Measurements from ENCODE around the gene IL24. TPM values are rescaled to one million over a fixed set of nuclear protein-coding genes. Genes with fewer than 3 reads are reported as not detected.
A peak's percentile ranks its signal among the peaks of the same experiment; 100 is the strongest.

The IL24 gene
- total RNA-seq, 2 donors from 2014 or later, result not detected

DNA sequence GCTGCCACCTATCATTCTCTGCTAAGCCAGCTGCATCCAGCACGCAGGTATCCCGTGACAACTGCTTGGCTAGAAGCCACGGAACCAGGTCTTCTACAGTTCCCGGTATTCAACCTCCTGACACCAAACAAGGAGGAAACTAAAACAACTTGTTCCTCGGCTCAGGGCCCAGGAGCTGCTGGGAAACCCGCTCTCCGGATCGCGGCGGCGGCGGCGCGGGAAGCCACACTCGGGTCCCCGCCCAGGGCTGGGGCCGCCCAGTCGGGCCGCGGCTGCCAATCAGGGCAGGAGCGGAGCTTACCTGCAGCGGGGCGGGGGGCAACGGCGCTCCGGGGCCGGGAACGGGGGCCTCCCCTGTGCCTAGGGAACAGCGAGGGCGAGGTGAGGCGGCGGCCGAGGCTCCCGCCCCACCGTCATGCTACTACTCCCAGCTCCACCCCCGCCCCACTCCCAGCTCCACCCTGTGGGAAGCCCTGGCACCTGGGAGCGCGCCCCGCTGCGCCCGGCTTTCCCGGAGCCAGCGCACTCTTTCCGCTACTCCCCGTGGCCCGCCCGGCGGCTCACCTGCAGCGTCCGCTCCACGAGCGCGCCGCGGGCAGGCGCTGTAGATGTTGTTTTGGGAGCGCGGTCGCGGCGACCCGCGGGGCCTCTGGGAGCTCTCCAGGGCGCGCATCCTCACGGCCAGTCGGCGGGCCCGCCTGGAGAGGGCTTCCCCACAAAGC lies 12.1 kb downstream of the IL24 start:
- no peaks in the 10 kb centered on the region for H3K36me3 ChIP-seq
- TF ChIP-seq CTCF (IDR thresholded peaks at IDR 0.05), result no peak
- peak overlapping the region in 1 of 2 donors; percentile 52 for H3K9ac ChIP-seq (ENCODE audit: low read depth in 2 of 2, low read length in 2 of 2)
- peaks cover 11% of the 10 kb centered on the region for H3K4me1 ChIP-seq
- peak overlapping the region; percentile 41 for H3K4me3 ChIP-seq
- intact Hi-C loops (cut with DNase I), result loop anchor here (5.0 kb wide), 1 partner anchor 47 kb away; no protein-coding TSS in a partner anchor
- H3K9me3 ChIP-seq, result no peaks in the 10 kb centered on the region
- H3K27me3 ChIP-seq, result no peaks in the 10 kb centered on the region
- DNase-seq, result peak; percentile 84
- peak overlapping the region; percentile 29 for H3K27ac ChIP-seq

DNA sequence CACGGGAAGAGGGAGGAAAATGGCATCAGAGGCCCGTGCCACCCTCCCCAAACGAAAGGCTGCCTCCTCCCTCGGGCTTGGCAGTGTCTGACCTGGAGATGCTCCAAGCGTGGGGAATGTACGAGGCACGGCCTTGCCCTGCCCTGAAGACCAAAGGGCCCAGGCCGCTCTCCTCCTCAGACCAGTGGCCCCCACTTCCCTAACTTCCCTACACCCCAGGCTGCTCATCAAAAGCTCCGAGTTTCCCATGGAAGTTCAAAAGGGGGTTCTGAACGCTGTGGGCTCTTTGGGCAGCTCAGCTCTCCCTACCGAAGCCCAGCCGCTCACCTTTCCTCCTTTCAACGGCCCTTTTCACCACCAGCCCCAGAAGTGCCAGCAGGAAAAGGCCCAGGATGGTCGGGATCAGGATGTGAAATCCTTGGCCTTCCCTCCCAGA lies 12.7 kb downstream of the IL24 start:
- intact Hi-C loops (cut with DNase I), result loop anchor here (5.0 to 10.0 kb wide), 4 partner anchors 48 to 415 kb away; partner anchors contain the start of gene DYRK3
- no peaks in the 10 kb centered on the region for H3K36me3 ChIP-seq
- H3K27ac ChIP-seq, result no peak overlapping the region
- no peaks in the 10 kb centered on the region for H3K27me3 ChIP-seq
- no peaks in the 10 kb centered on the region for H3K9me3 ChIP-seq
- no peak for DNase-seq
- peak overlapping the region; percentile 41 for H3K4me3 ChIP-seq
- no peak for TF ChIP-seq CTCF (IDR thresholded peaks at IDR 0.05)
- no peak overlapping the region for H3K9ac ChIP-seq (ENCODE audit: low read depth in 2 of 2, low read length in 2 of 2)
- H3K4me1 ChIP-seq, result peaks cover 11% of the 10 kb centered on the region

GRCh38 chr1:206911064-206911663 lies 13.9 kb downstream of the IL24 start:
- no peak for DNase-seq
- peak; percentile 95 for TF ChIP-seq CTCF (IDR thresholded peaks at IDR 0.05)
- Histone ChIP-seq H3K4me3 (no peak overlapping the region), H3K9me3 (no peaks in the 10 kb centered on the region), H3K36me3 (no peaks in the 10 kb centered on the region), H3K27ac (no peak overlapping the region), H3K27me3 (no peaks in the 10 kb centered on the region), H3K9ac (ENCODE audit: low read depth in 2 of 2, low read length in 2 of 2) (no peak overlapping the region), H3K4me1 (peaks cover 11% of the 10 kb centered on the region)
- intact Hi-C loops (cut with DNase I), result loop anchor here (5.0 to 10.0 kb wide), 3 partner anchors 104 to 416 kb away; partner anchors contain the start of gene DYRK3

GRCh38 chr1:206912445-206913095 lies 15.3 kb downstream of the IL24 start:
- Histone ChIP-seq H3K36me3 (no peaks in the 10 kb centered on the region), H3K4me1 (peaks cover 11% of the 10 kb centered on the region), H3K9me3 (no peaks in the 10 kb centered on the region), H3K27me3 (no peaks in the 10 kb centered on the region), H3K4me3 (no peak overlapping the region), H3K27ac (no peak overlapping the region), H3K9ac (ENCODE audit: low read depth in 2 of 2, low read length in 2 of 2) (no peak overlapping the region)
- TF ChIP-seq CTCF (IDR thresholded peaks at IDR 0.05), result peak; percentile 76
- intact Hi-C loops (cut with DNase I), result loop anchor here (2.0 to 10.0 kb wide), 4 partner anchors 105 to 418 kb away; partner anchors contain the start of gene DYRK3
- peak; percentile 81 for DNase-seq

DNA sequence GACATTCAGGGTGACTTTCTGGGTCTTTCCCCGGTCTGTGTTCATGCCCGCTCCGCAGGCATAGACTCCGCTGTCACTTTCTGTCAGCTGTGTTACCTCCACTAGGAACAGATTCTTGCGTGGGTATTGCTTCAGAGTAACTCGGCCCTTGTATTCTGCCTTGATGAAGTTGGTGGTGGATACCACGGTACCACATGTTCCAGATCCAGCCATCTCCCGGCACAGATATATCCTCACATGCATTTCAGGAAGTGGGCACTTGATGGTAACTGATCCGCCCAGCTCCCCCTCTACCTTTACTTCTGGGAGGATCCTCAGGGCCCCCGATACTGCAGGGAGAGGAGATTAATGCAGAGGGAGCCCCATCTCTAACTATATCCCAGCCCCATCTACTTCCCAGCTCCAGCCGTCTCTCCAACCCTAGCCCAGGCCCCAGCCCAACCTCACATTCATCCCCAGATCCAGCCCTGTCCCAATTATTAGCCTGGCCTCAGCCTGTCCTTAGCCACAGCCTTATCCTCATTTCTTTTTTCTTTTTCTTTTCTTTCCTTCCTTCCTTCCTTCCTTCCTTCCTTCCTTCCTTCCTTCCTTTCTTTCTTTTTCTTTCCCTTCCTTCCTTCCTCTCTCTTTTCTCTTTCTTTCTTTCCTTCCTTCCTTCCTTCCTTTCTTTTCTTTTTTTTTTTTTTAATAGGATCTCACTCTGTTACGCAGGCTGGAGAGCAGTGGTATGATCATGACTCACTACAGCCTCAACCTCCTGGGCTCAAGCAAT lies 16.7 kb downstream of the IL24 start:
- TF ChIP-seq CTCF (IDR thresholded peaks at IDR 0.05), result no peak
- no peak overlapping the region for H3K27ac ChIP-seq
- no peak overlapping the region for H3K4me3 ChIP-seq
- no peaks in the 10 kb centered on the region for H3K9me3 ChIP-seq
- H3K36me3 ChIP-seq, result no peaks in the 10 kb centered on the region
- H3K4me1 ChIP-seq, result peaks cover 8% of the 10 kb centered on the region
- no peak overlapping the region for H3K9ac ChIP-seq (ENCODE audit: low read depth in 2 of 2, low read length in 2 of 2)
- intact Hi-C loops (cut with DNase I), result loop anchor here (2.0 to 10.0 kb wide), 4 partner anchors 107 to 419 kb away; partner anchors contain the start of gene DYRK3
- no peak for DNase-seq
- H3K27me3 ChIP-seq, result no peaks in the 10 kb centered on the region

Data from colonic mucosa (tissue), 4 donors.